Stimulated activated CD8-positive, alpha-beta memory T cell treated with anti-CD3 and anti-CD28 coated beads, Interleukin-2, amount 100 ng/mL, for 1 hour (primary cell): ENCODE results near the gene IPO13.

Experiments used
- DNase-seq, 2 donors: peaks; one replicate each; pipeline ENCODE4 v3.0.0-alpha.2; 2020; ENCODE audit warnings: low read depth in 2 of 2

IPO13 gene

GRCh38 chr1:43931711-43932660 is 14.8 kb upstream of the IPO13 start:
- no peak for DNase-seq

- no peak for DNase-seq
These were observed 13.9 kb upstream of the IPO13 start for GRCh38 chr1:43932786-43933385.

DNA sequence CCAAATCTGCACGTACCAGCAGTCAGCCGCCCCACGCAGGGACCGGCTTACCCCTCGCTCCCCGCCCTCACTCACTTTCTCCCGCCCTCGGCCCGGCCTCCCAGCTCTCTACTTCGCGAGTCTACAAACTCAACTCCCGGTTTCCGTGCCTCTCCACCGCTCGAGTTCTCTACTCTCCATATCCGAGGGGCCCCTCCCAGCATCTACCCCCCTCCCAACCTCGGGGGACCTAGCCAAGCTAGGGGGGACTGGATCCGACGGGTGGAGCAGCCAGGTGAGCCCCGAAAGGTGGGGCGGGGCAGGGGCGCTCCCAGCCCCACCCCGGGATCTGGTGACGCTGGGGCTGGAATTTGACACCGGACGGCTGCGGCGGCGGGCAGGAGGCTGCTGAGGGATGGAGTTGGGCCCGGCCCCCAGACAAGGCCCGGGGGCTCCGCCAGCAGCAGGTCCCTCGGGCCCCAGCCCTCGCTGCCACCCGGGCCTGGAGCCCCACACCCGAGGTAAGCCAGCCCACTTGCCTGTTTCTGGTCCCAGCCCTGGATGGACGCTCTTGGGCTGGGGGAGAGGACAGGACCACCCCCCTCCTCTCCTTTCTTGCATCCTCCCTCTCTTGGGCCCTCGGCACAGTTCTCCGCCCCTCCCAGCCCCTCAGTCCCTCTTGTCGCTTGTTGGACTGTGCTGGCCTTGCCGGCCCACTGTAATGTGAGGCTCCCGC is 13.2 kb upstream of the IPO13 start, which contains the start of gene ARTN:
Gene ARTN, plus strand, starts transcription at position 416 of the 715 bp plus-strand sequence. CDS start 1,856 bp downstream, outside the sequence.
- no peak for DNase-seq

DNA sequence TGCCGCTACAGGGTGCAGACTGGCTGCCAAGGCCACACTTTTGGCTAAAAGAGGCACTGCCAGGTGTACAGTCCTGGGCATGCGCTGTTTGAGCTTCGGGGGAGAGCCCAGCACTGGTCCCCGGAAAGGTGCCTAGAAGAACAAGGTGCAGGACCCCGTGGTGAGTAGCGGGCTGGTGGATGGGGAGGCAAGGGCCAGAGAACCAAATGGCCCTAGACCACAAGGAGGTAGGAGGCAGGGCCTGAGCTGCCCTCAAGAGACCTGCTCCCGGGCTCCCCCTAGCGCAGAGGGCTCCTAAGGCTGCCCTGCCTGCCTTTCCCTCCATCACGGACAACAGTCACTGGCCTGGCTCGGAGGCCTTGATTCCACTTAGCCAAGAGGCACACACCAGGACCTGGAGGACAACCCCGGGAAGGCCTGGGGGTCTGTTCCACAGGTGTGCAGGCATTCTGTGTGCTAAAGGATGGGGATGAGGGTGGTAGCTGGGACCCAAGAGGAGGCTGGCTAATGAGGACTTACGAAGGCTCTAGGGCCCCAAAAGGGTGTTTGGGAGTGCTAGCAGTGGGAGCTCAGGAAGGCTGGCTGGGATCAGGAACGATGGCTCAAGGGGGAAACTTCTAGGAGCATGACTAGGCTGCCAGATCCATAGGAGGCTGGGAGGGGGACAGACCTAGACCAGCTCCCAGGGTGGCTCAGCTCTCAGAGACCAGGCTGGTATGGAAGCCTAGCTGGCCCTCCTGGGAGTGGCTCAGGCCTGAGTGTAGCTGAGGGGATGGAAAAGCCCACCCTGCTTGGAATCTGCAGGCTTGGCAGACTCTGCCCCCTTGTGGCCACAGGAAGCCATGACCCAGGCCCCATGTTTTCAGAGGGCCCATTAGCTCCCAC is 12.4 kb upstream of the IPO13 start:
- no peak for DNase-seq

GRCh38 chr1:43934986-43935324 is 11.8 kb upstream of the IPO13 start:
- no peak for DNase-seq

GRCh38 chr1:43935711-43936427 is 10.9 kb upstream of the IPO13 start:
- DNase-seq = no peak

GRCh38 chr1:43936431-43937151 is 10.2 kb upstream of the IPO13 start:
- DNase-seq = no peak

DNA sequence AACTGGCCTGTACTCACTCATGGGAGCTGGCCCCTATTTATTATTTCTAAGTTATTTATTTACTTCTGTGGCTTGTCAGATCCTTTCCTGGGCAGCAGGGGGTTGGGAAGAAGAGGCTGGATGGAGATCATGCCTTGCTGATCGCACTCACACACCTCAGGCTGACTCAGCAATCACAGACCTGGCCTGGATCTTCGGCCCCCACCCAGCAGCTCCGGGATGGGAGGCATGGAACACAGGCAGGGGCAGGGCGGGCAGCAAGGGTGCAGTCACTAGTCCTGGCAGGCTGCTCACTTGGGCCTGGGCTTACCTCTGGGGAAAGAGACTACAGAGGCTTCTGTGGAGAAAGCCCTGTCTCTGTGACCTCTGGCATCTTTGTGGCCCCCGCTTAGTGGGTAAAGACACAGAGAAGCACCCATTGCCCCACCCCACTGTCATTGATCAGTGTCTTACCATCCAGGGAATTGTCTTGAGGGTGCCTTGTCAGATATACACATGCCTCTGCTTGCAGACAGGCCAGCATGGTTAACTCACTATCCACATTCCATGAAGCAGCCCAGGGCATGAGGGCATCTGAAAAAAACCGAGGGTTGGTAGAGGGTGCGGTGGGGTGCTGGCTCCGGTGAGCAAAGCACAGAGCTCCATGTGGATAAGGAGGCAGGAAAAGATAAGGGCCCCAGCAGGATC is 9.4 kb upstream of the IPO13 start:
- no peak for DNase-seq

- DNase-seq = no peak
These were observed 8.4 kb upstream of the IPO13 start for GRCh38 chr1:43938383-43938782.

- no peak for DNase-seq
These were observed 7.7 kb upstream of the IPO13 start for GRCh38 chr1:43938892-43939587.

DNA sequence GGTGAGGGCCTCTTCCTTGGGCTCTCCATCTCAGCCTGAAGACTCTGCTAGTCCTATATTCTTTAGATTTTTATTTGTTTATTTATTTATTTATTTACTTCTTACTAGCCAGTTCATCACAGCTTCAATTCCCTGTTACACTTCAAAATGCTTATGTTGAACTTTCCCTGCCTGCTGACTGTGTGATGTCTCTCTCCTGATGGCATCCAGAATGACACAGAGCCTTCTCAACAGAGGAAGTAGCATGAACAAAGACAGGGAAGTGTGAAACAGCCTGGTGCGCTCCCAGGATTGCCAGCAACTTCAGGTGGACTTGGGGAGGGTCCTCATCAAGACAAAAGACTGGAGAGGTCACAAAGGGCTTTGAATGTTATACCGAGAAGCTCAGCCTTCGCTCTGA is 4.3 kb upstream of the IPO13 start:
- DNase-seq = no peak

GRCh38 chr1:43944860-43945259 is 1.9 kb upstream of the IPO13 start:
- no peak for DNase-seq

- no peak for DNase-seq
These were observed 995 bp upstream of the IPO13 start for GRCh38 chr1:43945674-43946235.

- DNase-seq = no peak
These were observed 517 bp downstream of the IPO13 start for GRCh38 chr1:43947061-43947873.

- no peak for DNase-seq
These were observed 1.2 kb downstream of the IPO13 start for GRCh38 chr1:43947874-43948437.

DNA sequence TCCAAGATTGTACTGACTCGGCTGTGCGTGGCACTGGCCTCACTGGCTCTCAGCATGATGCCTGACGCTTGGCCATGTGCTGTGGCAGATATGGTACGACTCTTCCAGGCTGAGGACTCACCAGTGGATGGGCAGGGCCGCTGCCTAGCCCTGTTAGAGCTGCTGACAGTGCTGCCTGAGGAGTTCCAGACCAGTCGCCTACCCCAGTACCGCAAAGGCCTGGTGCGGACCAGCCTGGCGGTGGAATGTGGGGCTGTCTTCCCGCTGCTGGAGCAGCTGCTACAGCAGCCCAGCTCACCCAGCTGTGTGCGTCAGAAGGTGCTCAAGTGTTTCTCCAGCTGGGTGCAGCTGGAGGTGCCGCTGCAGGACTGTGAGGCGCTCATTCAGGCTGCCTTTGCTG is 2.9 kb downstream of the IPO13 start:
- no peak for DNase-seq
